ENCODE data around the gene DTL. TPM values are rescaled to one million over a fixed set of nuclear protein-coding genes. Genes with fewer than 3 reads are reported as not detected.
"Not testable (repeated sequence)": the region's sequence is repeated elsewhere in the genome, so short reads cannot be mapped to it uniquely, and the experiment has no call there.

The DTL gene
- total RNA-seq = 6.7 TPM

- ATAC-seq = peak; percentile 96
Measured at GRCh38 chr1:212035123-212035834, at the start of gene DTL, which contains the start of gene INTS7. Gene DTL (plus strand): TSS chr1:212035748. CDS start chr1:212035891, 143 bp downstream. Gene INTS7 (minus strand): TSS chr1:212035557. CDS start chr1:212035437, 120 bp downstream.

GRCh38 chr1:211986628-211987254 lies 48.8 kb upstream of the DTL start:
- no peak for ATAC-seq

- no peak for ATAC-seq
Measured at GRCh38 chr1:211991695-211992094, 43.9 kb upstream of the DTL start.

GRCh38 chr1:211997426-211997825 lies 38.1 kb upstream of the DTL start:
- not testable (repeated sequence) for ATAC-seq

GRCh38 chr1:212002536-212002935 lies 33.0 kb upstream of the DTL start:
- no peak for ATAC-seq

- ATAC-seq = no peak
Measured at GRCh38 chr1:212004895-212005608, 30.5 kb upstream of the DTL start.

- ATAC-seq = no peak
Measured at GRCh38 chr1:212007178-212007577, 28.4 kb upstream of the DTL start.

GRCh38 chr1:212007886-212008285 lies 27.7 kb upstream of the DTL start:
- no peak for ATAC-seq

- no peak for ATAC-seq
Measured at GRCh38 chr1:212009561-212009960, 26.0 kb upstream of the DTL start.

GRCh38 chr1:212010004-212010403 lies 25.5 kb upstream of the DTL start:
- no peak for ATAC-seq

GRCh38 chr1:212012034-212012740 lies 23.4 kb upstream of the DTL start:
- ATAC-seq = peak; percentile 95

GRCh38 chr1:212013672-212014071 lies 21.9 kb upstream of the DTL start:
- ATAC-seq = peak; percentile 81

- ATAC-seq = no peak
Measured at GRCh38 chr1:212020975-212021374, 14.6 kb upstream of the DTL start.

GRCh38 chr1:212021563-212021962 lies 14.0 kb upstream of the DTL start:
- no peak for ATAC-seq

- ATAC-seq = not testable (repeated sequence)
Measured at GRCh38 chr1:212022908-212023307, 12.6 kb upstream of the DTL start.

- ATAC-seq = no peak
Measured at GRCh38 chr1:212024469-212025149, 10.9 kb upstream of the DTL start.

- peak; percentile 16 for ATAC-seq
Measured at GRCh38 chr1:212027727-212028126, 7.8 kb upstream of the DTL start.

GRCh38 chr1:212030936-212031528 lies 4.5 kb upstream of the DTL start:
- ATAC-seq = peak; percentile 36

GRCh38 chr1:212034516-212035122 lies 929 bp upstream of the DTL start:
- ATAC-seq = peak; percentile 2

GRCh38 chr1:212035835-212036605 lies 472 bp downstream of the DTL start:
- no peak for ATAC-seq

- ATAC-seq = no peak
Measured at GRCh38 chr1:212037900-212038299, 2.4 kb downstream of the DTL start.

Data from esophagus mucosa (tissue), 1 donor.